Keratinocyte (primary cell): Measurements from ENCODE around the gene LYPLA2.

Experiments
- CTCF ChIP-seq, 3 experiments: IDR thresholded peaks in 1 of 3; conservative IDR thresholded peaks in 1 of 3; optimal IDR thresholded peaks in 1 of 3; 2 replicates in 2 of 3; 3 replicates in 1 of 3; pipeline versions ENCODE3 to v1.5.1; 2011; ENCODE audit warnings: low read length in 3 of 3, mild to moderate bottlenecking in 3 of 3, moderate library complexity in 2 of 3, control low read depth in 1 of 3, inconsistent platforms in 1 of 3; ENCODE audit not compliant: insufficient read depth in 2 of 3; ENCODE audit errors: extremely low read depth in 1 of 3
- EZH2 ChIP-seq: IDR thresholded peaks from one replicate; pipeline ENCODE4 v1.6.1; 2012; ENCODE audit warnings: inconsistent platforms, mild to moderate bottlenecking, low read length, moderate library complexity

GRCh38 chr1:23814016-23814415, 23.1 kb downstream of the LYPLA2 start:
- TF ChIP-seq CTCF (optimal IDR thresholded peaks at IDR 0.05 in 1 of 3, IDR thresholded peaks at IDR 0.05 in 1 of 3, conservative IDR thresholded peaks at IDR 0.05 in 1 of 3; ENCODE audit: extremely low read depth in 1 of 3, insufficient read depth in 2 of 3, low read length in 3 of 3) (no peak), EZH2 (no peak)
